Measurements from ENCODE around the gene FBXO38.

DNA sequence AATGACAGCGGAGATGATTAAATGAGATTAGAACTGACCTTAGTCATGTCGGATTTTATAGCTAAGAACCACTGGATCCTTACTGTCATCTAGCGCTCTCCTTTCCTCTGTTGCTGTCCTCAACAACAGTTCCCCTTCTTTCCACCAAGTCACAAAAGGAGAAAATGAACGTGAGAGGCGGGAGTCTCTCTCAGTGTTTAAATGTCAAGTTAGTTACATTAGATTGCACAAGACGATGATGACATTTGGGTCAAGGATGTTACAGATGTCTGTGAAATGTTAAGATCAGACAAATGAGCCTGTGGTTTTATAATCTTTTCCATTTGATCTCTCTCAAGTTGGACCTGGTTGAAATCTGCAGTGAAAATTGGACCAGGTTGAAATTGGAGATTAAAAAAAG is 53.5 kb downstream of the FBXO38 start:
- TF ChIP-seq, protein P1, sequence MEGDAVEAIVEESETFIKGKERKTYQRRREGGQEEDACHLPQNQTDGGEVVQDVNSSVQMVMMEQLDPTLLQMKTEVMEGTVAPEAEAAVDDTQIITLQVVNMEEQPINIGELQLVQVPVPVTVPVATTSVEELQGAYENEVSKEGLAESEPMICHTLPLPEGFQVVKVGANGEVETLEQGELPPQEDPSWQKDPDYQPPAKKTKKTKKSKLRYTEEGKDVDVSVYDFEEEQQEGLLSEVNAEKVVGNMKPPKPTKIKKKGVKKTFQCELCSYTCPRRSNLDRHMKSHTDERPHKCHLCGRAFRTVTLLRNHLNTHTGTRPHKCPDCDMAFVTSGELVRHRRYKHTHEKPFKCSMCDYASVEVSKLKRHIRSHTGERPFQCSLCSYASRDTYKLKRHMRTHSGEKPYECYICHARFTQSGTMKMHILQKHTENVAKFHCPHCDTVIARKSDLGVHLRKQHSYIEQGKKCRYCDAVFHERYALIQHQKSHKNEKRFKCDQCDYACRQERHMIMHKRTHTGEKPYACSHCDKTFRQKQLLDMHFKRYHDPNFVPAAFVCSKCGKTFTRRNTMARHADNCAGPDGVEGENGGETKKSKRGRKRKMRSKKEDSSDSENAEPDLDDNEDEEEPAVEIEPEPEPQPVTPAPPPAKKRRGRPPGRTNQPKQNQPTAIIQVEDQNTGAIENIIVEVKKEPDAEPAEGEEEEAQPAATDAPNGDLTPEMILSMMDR (IDR thresholded peaks at IDR 0.05): no peak
- TF ChIP-seq POLR2AphosphoS5 (IDR thresholded peaks at IDR 0.05; ENCODE audit: low read depth, low read length): no peak
- TF ChIP-seq, protein P2, sequence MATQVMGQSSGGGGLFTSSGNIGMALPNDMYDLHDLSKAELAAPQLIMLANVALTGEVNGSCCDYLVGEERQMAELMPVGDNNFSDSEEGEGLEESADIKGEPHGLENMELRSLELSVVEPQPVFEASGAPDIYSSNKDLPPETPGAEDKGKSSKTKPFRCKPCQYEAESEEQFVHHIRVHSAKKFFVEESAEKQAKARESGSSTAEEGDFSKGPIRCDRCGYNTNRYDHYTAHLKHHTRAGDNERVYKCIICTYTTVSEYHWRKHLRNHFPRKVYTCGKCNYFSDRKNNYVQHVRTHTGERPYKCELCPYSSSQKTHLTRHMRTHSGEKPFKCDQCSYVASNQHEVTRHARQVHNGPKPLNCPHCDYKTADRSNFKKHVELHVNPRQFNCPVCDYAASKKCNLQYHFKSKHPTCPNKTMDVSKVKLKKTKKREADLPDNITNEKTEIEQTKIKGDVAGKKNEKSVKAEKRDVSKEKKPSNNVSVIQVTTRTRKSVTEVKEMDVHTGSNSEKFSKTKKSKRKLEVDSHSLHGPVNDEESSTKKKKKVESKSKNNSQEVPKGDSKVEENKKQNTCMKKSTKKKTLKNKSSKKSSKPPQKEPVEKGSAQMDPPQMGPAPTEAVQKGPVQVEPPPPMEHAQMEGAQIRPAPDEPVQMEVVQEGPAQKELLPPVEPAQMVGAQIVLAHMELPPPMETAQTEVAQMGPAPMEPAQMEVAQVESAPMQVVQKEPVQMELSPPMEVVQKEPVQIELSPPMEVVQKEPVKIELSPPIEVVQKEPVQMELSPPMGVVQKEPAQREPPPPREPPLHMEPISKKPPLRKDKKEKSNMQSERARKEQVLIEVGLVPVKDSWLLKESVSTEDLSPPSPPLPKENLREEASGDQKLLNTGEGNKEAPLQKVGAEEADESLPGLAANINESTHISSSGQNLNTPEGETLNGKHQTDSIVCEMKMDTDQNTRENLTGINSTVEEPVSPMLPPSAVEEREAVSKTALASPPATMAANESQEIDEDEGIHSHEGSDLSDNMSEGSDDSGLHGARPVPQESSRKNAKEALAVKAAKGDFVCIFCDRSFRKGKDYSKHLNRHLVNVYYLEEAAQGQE (IDR thresholded peaks at IDR 0.05; ENCODE audit: insufficient read depth in 1 of 2, low read depth in 2 of 2, low read length in 1 of 2): no peak
- no peak for TF ChIP-seq TCF7L2 (IDR thresholded peaks at IDR 0.05; ENCODE audit: low read depth, low read length)

Data from Panc1 (cell line).